GM12874 (cell line): ENCODE results near the gene HOXA1.

Experiments
- TF ChIP-seq, protein P1 (sequence below): IDR thresholded peaks from 2 replicates; pipeline ENCODE4 v1.5.1; 2011; ENCODE audit warnings: low read depth, mild to moderate bottlenecking, control low read depth, low read length, moderate library complexity; ENCODE audit not compliant: insufficient read depth

Gene HOXA1

DNA sequence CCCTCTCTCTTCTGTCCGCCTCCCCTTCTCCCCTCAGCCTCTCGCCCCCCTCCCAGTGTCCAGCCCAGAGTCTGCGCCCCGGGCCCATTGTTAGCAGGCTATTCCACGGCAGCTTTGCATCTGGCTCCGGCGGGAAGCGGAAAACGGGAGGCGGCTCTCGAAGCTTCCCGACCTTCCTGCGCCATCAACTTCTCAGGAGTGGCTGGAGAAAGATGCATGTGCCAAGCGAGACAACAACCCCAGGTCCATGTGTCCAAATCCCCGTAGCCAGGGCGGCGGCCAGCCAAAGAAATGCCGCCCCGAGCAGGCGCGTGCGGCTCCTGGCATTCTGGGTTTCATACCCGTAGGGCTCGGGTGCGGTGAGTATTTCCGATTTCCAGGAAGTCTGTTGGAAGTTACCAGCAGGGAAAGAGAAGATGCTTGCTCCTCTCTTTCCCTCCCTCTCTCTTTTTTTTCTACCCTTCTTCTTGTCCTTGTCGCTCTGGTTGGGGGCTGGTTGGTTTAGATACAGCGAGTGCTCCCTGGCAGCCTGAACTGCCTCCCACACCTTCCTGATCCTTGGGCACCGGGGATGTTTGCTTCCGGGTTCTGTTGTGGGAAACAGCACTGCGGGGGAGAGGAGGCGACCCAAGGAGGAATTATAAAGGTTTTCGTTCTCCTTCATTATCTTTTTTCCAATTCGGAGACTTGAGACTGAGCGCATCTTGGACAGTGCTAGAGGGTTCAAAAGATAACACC lies 7.9 kb upstream of the HOXA1 start:
- TF ChIP-seq, protein P1, sequence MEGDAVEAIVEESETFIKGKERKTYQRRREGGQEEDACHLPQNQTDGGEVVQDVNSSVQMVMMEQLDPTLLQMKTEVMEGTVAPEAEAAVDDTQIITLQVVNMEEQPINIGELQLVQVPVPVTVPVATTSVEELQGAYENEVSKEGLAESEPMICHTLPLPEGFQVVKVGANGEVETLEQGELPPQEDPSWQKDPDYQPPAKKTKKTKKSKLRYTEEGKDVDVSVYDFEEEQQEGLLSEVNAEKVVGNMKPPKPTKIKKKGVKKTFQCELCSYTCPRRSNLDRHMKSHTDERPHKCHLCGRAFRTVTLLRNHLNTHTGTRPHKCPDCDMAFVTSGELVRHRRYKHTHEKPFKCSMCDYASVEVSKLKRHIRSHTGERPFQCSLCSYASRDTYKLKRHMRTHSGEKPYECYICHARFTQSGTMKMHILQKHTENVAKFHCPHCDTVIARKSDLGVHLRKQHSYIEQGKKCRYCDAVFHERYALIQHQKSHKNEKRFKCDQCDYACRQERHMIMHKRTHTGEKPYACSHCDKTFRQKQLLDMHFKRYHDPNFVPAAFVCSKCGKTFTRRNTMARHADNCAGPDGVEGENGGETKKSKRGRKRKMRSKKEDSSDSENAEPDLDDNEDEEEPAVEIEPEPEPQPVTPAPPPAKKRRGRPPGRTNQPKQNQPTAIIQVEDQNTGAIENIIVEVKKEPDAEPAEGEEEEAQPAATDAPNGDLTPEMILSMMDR, result no peak

DNA sequence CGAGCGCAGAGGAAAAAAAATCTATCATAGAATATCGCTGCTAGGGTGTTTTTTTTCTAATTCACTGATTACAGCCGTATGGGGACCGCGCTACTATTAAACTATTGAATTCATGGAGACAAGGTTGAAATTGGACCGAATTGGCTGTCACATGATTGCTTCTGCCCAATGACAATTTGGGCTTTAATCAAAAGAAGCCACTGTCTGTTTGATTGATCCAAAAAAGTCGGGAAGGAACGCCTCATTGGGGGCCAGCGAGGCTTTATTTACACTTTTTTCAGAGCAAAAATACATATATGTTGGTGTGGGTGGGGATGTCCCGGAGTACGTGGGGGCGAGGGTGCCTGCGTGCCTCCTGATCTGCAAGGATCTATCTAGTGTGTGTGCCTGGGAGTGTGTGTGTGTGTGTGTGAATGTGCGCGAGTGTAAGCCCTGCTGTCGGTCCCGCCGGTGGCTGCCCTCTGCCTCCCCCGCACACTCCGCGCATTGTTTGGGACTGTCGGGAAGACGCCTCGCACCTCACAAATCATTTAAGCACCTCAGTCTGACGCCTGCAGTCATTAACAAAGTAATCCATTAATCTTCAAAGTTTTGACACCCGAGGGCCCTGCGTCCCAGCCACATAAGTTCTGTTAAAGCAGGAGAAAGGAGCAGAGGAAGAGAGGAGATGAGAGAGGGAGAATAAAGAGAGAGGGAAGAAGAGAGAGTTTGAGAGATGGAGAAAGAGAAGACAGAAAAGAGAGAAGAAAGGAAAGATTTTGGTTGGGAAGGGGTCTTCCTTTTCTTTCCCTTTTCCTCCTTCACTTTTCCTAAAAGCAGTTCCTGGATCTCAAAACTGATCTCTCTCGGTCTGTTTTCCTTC lies 7.0 kb upstream of the HOXA1 start, which contains the start of gene HOXA2:
HOXA2 (minus strand) TSS at position 103 of the 862 bp plus-strand sequence. CDS start 183 bp downstream, outside the sequence.
- TF ChIP-seq, protein P1, result no peak

DNA sequence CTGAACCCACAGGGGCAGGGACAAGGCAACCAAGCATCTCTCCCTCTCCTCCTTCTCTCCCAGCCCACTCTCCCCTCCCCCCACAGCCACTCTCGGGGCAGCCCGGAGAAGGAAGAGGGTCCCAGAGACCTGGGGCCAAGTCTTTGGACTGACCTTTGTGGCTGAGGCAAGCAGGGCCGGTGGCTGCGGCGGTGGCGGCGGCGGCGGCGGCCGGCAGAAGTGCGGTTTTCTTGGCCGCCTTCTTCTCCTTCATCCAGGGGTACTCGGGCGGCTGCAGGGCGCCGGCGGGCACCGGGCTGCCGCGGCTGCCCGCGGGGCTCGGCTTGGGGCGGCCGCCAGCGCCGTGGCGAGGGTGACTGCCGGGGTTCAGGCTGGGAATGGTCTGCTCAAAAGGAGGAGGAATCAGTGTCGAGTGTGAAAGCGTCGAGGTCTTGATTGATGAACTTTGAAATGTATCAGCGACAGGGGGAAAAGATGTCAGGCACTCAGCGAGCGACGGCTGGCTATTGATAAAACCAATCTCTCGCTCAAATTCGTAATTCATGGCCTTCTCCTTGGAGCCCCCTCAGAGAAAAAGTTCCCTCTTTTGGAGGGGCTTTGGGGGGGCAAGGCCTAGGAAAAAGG lies 6.3 kb upstream of the HOXA1 start:
- TF ChIP-seq, protein P1, result no peak

DNA sequence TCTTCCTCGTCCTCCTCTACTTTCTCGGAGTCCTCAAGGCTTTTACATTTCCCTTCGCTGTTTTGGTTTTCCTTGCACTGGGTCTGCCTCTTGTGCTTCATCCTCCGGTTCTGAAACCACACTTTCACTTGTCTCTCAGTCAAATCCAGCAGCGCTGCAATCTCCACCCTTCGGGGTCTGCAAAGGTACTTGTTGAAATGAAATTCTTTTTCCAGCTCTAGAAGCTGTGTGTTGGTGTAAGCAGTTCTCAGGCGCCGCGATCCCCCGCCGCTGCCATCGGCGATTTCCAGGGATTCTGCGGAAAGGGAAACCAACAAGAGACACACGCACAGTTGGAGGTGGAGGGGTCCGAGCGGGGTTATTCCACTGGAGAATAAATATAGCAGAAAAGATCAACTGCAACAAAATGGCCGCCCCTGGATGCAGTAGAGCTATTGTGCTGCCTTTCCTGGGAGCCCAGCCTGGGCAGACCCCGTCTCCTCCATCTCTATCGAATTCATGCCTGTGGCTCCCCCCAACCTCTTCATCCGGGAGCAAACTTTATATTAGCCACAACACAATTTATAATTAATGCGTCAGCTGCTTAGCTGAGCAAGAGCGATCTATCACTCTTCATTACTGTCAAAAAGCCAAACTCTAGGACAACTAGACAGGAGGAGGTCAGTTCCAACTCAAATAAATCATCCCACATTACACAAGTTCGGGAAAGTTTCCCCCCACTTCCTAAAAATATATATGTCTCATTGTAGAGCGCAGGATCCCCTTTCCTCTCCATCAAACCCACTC lies 5.6 kb upstream of the HOXA1 start:
- TF ChIP-seq, protein P1, result no peak

DNA sequence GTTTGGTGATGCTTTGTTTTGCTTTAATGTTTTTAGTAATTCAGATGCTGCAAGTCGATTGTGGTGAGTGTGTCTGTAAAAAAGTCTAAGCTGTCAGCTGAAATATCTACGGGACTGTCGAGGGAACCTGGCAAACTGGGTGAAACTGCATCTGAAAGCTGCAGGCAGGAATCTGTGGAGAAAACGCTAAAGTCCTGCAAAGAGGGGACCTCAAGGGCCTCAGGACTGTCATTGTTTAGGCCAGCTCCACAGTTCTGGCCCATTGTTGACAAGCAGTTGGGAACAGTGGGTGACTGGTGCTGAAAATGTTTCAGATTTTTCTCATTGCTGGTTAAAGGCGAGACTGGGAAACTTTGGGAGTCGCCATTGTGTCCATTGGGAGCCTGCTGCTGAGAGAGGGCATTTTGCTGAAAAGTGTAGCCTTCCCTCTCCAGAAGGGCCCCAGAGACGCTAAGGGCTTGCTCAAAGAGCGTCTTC lies 4.9 kb upstream of the HOXA1 start:
- TF ChIP-seq, protein P1, result no peak

DNA sequence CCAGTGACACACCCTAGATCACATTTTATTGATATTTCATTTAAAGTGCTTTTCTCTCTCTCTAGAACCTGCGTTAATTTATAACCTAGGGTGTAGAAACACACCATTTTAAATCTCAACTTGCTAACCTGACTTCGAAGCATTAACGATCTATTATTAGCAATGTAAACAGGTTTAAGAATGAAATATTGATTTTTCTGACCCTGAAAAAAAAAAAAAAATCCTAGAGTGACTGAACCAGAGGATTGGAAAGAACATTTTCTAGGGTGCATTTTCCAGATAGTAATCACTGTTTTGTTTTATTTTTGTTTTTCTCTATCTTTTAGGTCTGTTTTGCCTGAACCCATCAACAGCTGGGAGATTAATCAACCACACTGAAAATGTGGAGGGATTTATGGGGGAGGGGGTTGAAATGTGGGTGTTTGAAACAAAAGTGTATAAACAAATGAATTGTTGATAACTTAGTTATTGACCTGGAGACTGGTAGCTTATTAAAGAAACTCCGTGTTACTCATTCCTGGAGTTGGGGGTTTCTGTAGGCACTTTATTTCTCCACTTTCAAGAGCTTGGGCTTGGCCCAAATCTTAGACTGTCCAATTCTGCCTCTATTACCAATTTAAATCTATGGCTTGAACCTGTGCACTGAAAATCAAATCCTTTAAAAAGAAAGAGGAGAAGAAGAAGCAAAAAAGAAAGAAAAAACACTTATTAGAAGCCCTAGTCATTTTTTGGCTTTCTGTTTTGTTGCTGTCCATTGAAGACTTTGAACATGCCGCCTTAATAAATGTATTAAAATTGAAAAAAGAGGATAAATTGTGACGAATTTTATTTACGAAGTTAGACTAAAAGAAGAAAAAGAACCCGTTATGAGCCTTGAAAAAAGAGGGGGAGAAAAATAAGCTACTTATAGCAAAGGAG lies 3.9 kb upstream of the HOXA1 start:
- TF ChIP-seq, protein P1, result no peak
